GM12878 (cell line): ENCODE data around the gene ELMOD3. TPM values are rescaled to one million over a fixed set of nuclear protein-coding genes. Genes with fewer than 3 reads are reported as not detected.

Experiments
- ATAC-seq: fragments of 200-7000 bp; cut with Tn5 transposase; 3 replicates; pipeline ENCODE4 v1.9.1; 2020; ENCODE audit warnings: mild to moderate bottlenecking, moderate library complexity
- BruUV-seq: library from RNA; stranded (reverse); fragments of 400-500 nt; replicated peaks from 2 replicates; lab custom pipeline; 2021; lab: Mats Ljungman, UMichigan
- CTCF ChIA-PET: fragments of 300-600 bp; sonication (Branson Sonifier 250); formaldehyde crosslinking; extraction: SDS; loops from one replicate; lab custom pipeline; 2021; ENCODE audit warnings: inconsistent platforms; lab: Yijun Ruan, JAX
- POLR2A ChIA-PET: fragments of 350-600 bp; formaldehyde crosslinking; extraction: SDS; loops from one replicate; lab custom pipeline; 2021; ENCODE audit warnings: inconsistent platforms; lab: Charles Lee
- RAD21 ChIA-PET: fragments of 300-600 bp; sonication (Branson Sonifier 250); formaldehyde crosslinking; loops from one replicate; lab custom pipeline; 2023; ENCODE audit warnings: antibody characterized with exemption; ENCODE audit not compliant: unreplicated experiment; lab: Charles Lee
- SMC1A ChIA-PET: fragments of 300-600 bp; sonication (Branson Sonifier 250); formaldehyde crosslinking; loops from one replicate; lab custom pipeline; 2023; ENCODE audit not compliant: unreplicated experiment, uncharacterized antibody; lab: Charles Lee
- DNase-seq: peaks from one replicate; pipeline ENCODE4 v3.0.0-alpha.2; 2011; ENCODE audit warnings: low read depth, low spot score
- FAIRE-seq: peaks from 3 replicates; lab custom pipeline; 2011; peaks lifted over from hg19 to GRCh38; lab: Jason Lieb, UNC
- H2AFZ ChIP-seq: 2 replicates; pipeline ENCODE4 v1.6.0; 2011; ENCODE audit warnings: low read depth, low read length, control low read depth; ENCODE audit not compliant: control insufficient read depth
- H3K27ac ChIP-seq: 2 replicates; pipeline ENCODE4 v1.5.1; 2011; ENCODE audit warnings: control low read depth; ENCODE audit not compliant: control insufficient read depth, insufficient read depth
- H3K27me3 ChIP-seq, 2 experiments: replicated peaks in 1 of 2; 2 replicates each; pipeline versions ENCODE4 v1.6.0 to v1.6.1; 2011; ENCODE audit warnings: low read length in 1 of 2; ENCODE audit not compliant: control insufficient read depth in 2 of 2, insufficient read depth in 2 of 2
- H3K36me3 ChIP-seq, 2 experiments: 2 replicates each; pipeline ENCODE4 v1.5.1; 2011; ENCODE audit warnings: low read length in 1 of 2; ENCODE audit not compliant: control insufficient read depth in 2 of 2, insufficient read depth in 2 of 2
- H3K4me1 ChIP-seq: 2 replicates; pipeline ENCODE4 v1.6.1; 2011; ENCODE audit warnings: mild to moderate bottlenecking, low read length, moderate library complexity, mixed read lengths; ENCODE audit not compliant: control insufficient read depth, insufficient read depth
- H3K4me2 ChIP-seq: 2 replicates; pipeline ENCODE4 v1.6.0; 2011; ENCODE audit warnings: control low read depth; ENCODE audit not compliant: control insufficient read depth, insufficient read depth
- H3K4me3 ChIP-seq: fragments of 200-600 bp; sonication (generic); 2 replicates; pipeline ENCODE4 v1.5.1; 2016
- H3K79me2 ChIP-seq: 2 replicates; pipeline ENCODE4 v1.6.0; 2011; ENCODE audit warnings: low read length; ENCODE audit not compliant: control insufficient read depth, insufficient read depth
- H3K9ac ChIP-seq: 2 replicates; pipeline ENCODE4 v1.8.0; 2011; ENCODE audit warnings: low read length, control low read depth, mixed read lengths; ENCODE audit not compliant: control insufficient read depth, insufficient read depth
- H3K9me3 ChIP-seq: replicated peaks from 3 replicates; pipeline ENCODE4 v1.5.1; 2011; ENCODE audit warnings: mild to moderate bottlenecking, low read length; ENCODE audit not compliant: control insufficient read depth, insufficient read depth
- H4K20me1 ChIP-seq: 2 replicates; pipeline ENCODE4 v1.6.0; 2011; ENCODE audit not compliant: control insufficient read depth, insufficient read depth
- CREB1 ChIP-seq: IDR thresholded peaks from 2 replicates; pipeline ENCODE4 v1.6.1; 2012; ENCODE audit warnings: low read depth, mild to moderate bottlenecking, inconsistent platforms
- CREM ChIP-seq: IDR thresholded peaks from 2 replicates; pipeline ENCODE4 v1.6.1; 2014; ENCODE audit warnings: antibody characterized with exemption, low read depth
- ELK1 ChIP-seq: IDR thresholded peaks from 2 replicates; pipeline ENCODE4 v1.6.1; 2012; ENCODE audit warnings: low read depth, low read length, improper control_type of control experiment
- ESRRA ChIP-seq: IDR thresholded peaks from 2 replicates; pipeline ENCODE4 v1.6.1; 2012; ENCODE audit warnings: mild to moderate bottlenecking, low read length, improper control_type of control experiment
- FOS ChIP-seq: IDR thresholded peaks from 3 replicates; pipeline ENCODE4 v1.6.1; 2011; ENCODE audit warnings: borderline replicate concordance; ENCODE audit not compliant: insufficient read length; ENCODE audit errors: extremely low read depth
- FOXK2 ChIP-seq: fragments of 450-650 bp; IDR thresholded peaks from 2 replicates; pipeline ENCODE4 v1.6.1; 2017; ENCODE audit warnings: mild to moderate bottlenecking, moderate library complexity
- IRF4 ChIP-seq: IDR thresholded peaks from 2 replicates; pipeline ENCODE4 v1.6.1; 2011; ENCODE audit warnings: low read depth, low read length
- KAT2A ChIP-seq: conservative IDR thresholded peaks from 2 replicates; pipeline ENCODE4 v1.6.1; 2011; ENCODE audit warnings: low read depth, low read length; ENCODE audit not compliant: control insufficient read depth
- LARP7 ChIP-seq: fragments of 450-650 bp; IDR thresholded peaks from 2 replicates; pipeline ENCODE4 v1.6.1; 2017; ENCODE audit warnings: mild to moderate bottlenecking
- MLLT1 ChIP-seq: fragments of 450-650 bp; IDR thresholded peaks from 2 replicates; pipeline ENCODE4 v1.6.1; 2016; ENCODE audit warnings: mild to moderate bottlenecking
- NFYB ChIP-seq: IDR thresholded peaks from 2 replicates; pipeline ENCODE4 v1.6.1; 2011; ENCODE audit warnings: low read depth, mild to moderate bottlenecking, low read length, improper control_type of control experiment, moderate library complexity; ENCODE audit not compliant: insufficient read depth
- POLR2AphosphoS2 ChIP-seq: IDR thresholded peaks from 2 replicates; pipeline ENCODE4 v1.6.1; 2011; ENCODE audit warnings: low read depth, mild to moderate bottlenecking, low read length, improper control_type of control experiment, moderate library complexity
- RELA ChIP-seq: fragments of 450-650 bp; IDR thresholded peaks from 2 replicates; pipeline ENCODE4 v1.8.0; 2014; ENCODE audit warnings: borderline replicate concordance; ENCODE audit not compliant: partially characterized antibody
- SIN3A ChIP-seq: IDR thresholded peaks from 2 replicates; pipeline ENCODE4 v1.6.1; 2012; ENCODE audit warnings: low read depth, low read length, improper control_type of control experiment
- SP1 ChIP-seq: IDR thresholded peaks from one replicate; pipeline ENCODE4 v1.6.1; 2011; ENCODE audit warnings: low read depth, low read length
- SREBF1 ChIP-seq: IDR thresholded peaks from 2 replicates; pipeline ENCODE4 v1.6.1; 2012; ENCODE audit warnings: mild to moderate bottlenecking, low read length
- STAT1 ChIP-seq: fragments of 450-650 bp; conservative IDR thresholded peaks from 2 replicates; pipeline ENCODE4 v1.6.1; 2014; ENCODE audit warnings: antibody characterized with exemption, mild to moderate bottlenecking
- STAT3 ChIP-seq: IDR thresholded peaks from 2 replicates; pipeline ENCODE4 v1.6.1; 2011; ENCODE audit warnings: low read depth, low read length, improper control_type of control experiment
- WGBS: methylation state at CpG from one replicate; pipeline ENCODE4 v1.1.6; 2016; ENCODE audit warnings: low lambda C conversion rate; ENCODE audit not compliant: insufficient replicate concordance, insufficient coverage; ENCODE audit errors: missing lambda C conversion rate; 5-methylcytosine and 5-hydroxymethylcytosine counted together
- in situ Hi-C: fragments of 300-500 bp; cut with MboI; formaldehyde crosslinking; loops from 9 replicates; pipeline ENCODE4 v1.14.3; 2018; ENCODE audit warnings: mixed read lengths
- intact Hi-C: fragments of 100-400 bp; cut with micrococcal nuclease; formaldehyde crosslinking; loops from one replicate; pipeline ENCODE4 v1.14.2; 2022; ENCODE audit not compliant: unreplicated experiment
- polyA plus RNA-seq, 11 experiments: library from polyadenylated mRNA; depleted of rRNA in 4 of 11; unstranded in 6 of 11; stranded (reverse) in 5 of 11; fragments of >200 nt; fragmentation: Nextera tagmentation in 4 of 11; fragmentation: Illumina TruSeq in 1 of 11; extraction: Ambion mirVana in 4 of 11; extraction: Trizol in 1 of 11; gene quantifications; 1 replicate in 1 of 11; 2 replicates in 10 of 11; pipeline versions ENCODE4 v1.2.1 to v1.2.3, GENCODE V29; 2011 to 2016; ENCODE audit warnings: inconsistent platforms in 2 of 11, missing spikeins in 2 of 11, low read depth in 1 of 11
- total RNA-seq, 4 experiments: library from RNA; depleted of rRNA in 3 of 4; stranded (reverse); fragments of >200 nt in 3 of 4; fragmentation: Illumina TruSeq in 1 of 4; extraction: Trizol in 1 of 4; gene quantifications; 2 replicates each; pipeline versions ENCODE4 v1.2.1 to v1.2.3, GENCODE V29; 2013 to 2021
- TF ChIP-seq, protein P1 (sequence below): IDR thresholded peaks from 2 replicates; pipeline ENCODE4 v1.6.1; 2012; ENCODE audit warnings: low read depth, low read length, improper control_type of control experiment

Gene ELMOD3
- total and polyA plus RNA-seq, 10 of the 15 experiments (the other 5 are each of a cell fraction or from before 2014, with no cell fraction given): 1.2 to 19.1 (median 12.5) TPM

DNA sequence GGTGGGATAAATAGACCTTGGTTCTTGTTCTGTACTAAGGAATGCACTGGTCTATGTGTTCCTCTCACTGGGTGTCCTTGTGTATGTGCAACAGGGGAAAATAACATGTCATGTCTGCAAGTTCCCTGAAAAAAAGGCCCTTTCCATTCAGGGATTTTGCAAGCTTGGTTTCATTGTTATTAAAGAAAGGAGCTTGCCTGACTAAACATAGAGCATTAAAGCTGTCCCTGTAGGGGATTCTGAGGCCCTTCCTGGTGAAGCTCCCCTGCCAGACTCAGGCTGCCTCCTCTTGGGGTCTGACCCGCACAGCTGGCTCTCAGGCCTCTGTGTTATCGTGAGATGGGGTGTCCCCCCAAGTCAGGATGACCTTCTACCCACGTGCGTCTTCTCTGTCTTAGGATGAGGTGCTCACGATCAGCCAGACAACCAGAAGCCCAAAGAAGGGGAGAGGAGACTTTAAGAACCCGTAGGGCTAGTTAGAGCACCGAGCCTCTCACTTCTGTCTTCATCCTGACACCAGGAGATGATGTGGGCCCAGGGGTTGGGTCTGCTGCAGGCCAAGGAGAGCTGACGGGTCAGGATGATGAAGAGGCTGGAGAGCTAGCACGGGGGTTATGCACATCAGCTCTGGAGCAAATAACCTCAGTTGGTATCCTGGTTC, 34.4 kb downstream of the ELMOD3 start:
- no TSS peak for BruUV-seq
- in situ Hi-C loops (no loop called here), intact Hi-C loops (no loop called here)
- Histone ChIP-seq H3K9me3 (no peaks in the 10 kb centered on the region), H3K4me1 (peaks cover 7% of the 10 kb centered on the region), H3K27ac (no peak overlapping the region), H3K27me3 (no peaks in the 10 kb centered on the region), H4K20me1 (no peaks in the 10 kb centered on the region), H3K36me3 (peaks cover 3 to 8% of the 10 kb centered on the region in 2 experiments), H2AFZ (no peak overlapping the region), H3K4me3 (no peak overlapping the region), H3K4me2 (no peak overlapping the region), H3K9ac (no peak overlapping the region), H3K79me2 (no peaks in the 10 kb centered on the region)
- ChIA-PET SMC1A (interaction anchor here (0.9 to 6.6 kb wide), 5 partner anchors 16 to 165 kb away, joined by 3 to 56 read pairs (median 4); partner anchors contain the start of genes ELMOD3 and RETSAT), CTCF (interaction anchor here (1.0 to 7.0 kb wide), 6 partner anchors 31 to 248 kb away, joined by 3 to 104 read pairs (median 4); no protein-coding TSS in a partner anchor), RAD21 (interaction anchor here (0.8 to 7.7 kb wide), 2 partner anchors 35 to 162 kb away, joined by 3 to 60 read pairs; partner anchors contain the start of genes ELMOD3 and RETSAT), POLR2A (no interaction called here)
- TF ChIP-seq MLLT1 (no peak), LARP7 (no peak), POLR2AphosphoS2 (no peak), ELK1 (no peak), IRF4 (no peak), SREBF1 (no peak), CREB1 (no peak), CREM (no peak), SIN3A (no peak), KAT2A (no peak), NFYB (no peak), FOS (no peak), SP1 (no peak), STAT3 (no peak), STAT1 (no peak), FOXK2 (no peak), ESRRA (no peak), RELA (no peak)
- TF ChIP-seq, protein P1, sequence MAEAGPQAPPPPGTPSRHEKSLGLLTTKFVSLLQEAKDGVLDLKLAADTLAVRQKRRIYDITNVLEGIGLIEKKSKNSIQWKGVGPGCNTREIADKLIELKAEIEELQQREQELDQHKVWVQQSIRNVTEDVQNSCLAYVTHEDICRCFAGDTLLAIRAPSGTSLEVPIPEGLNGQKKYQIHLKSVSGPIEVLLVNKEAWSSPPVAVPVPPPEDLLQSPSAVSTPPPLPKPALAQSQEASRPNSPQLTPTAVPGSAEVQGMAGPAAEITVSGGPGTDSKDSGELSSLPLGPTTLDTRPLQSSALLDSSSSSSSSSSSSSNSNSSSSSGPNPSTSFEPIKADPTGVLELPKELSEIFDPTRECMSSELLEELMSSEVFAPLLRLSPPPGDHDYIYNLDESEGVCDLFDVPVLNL: no peak
- 87% methylated on average over 9 of the region's 9 CpGs for WGBS
- ATAC-seq: no peak
- DNase-seq: no peak
- FAIRE-seq: no peak
